ENCODE results near the gene FAXC.
"Not testable (repeated sequence)": the region's sequence is repeated elsewhere in the genome, so short reads cannot be mapped to it uniquely, and the experiment has no call there.

FAXC gene

DNA sequence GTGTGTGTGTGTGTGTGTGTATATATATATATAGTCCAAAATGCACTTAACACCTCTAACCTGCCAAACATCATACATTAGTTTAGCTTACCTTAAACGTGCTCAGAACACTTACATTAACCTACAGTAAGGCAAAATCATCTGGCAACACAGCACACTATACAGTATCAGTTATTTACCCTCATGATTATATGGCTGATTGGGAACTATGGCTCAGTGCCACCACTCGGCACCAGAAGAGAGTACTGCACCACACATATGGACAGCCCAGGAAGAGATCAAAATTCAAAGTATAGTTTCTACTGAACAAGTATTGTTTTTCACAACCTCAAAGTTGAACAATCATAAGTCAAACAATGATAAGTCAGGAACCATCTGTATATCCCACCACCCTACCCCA lies 59.8 kb downstream of the FAXC start:
- H4K20me1 ChIP-seq = no peaks in the 10 kb centered on the region
- H3K9ac ChIP-seq = no peak overlapping the region
- H3K4me3 ChIP-seq = no peak overlapping the region
- no peaks in the 10 kb centered on the region for H3K9me3 ChIP-seq
- no peak overlapping the region for H3K4me2 ChIP-seq
- H3K27ac ChIP-seq = no peak overlapping the region
- no peaks in the 10 kb centered on the region for H3K4me1 ChIP-seq
- no peaks in the 10 kb centered on the region for H3K36me3 ChIP-seq
- no peaks in the 10 kb centered on the region for H3K27me3 ChIP-seq
- no peak for TF ChIP-seq Cebpa-rat (IDR thresholded peaks at IDR 0.05)

DNA sequence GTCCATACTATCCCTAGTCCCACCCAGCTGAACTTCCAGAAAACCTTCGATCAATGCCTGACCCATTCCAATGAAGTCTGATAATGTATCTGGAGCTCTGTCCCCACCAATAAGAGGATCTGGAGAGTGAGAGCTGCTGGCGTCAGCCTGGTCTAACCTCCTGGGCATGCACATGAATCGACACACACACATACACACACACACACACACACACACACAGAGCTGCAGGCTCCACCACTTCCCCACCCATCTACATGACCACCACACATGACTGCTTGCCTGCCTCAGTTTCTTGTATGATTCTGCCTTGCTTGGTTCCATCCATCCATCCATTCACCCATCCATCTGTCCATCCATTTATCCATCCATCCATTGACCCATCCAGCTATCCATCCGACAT lies 60.8 kb downstream of the FAXC start:
- no peaks in the 10 kb centered on the region for H3K9me3 ChIP-seq
- H3K9ac ChIP-seq = no peak overlapping the region
- no peak overlapping the region for H3K4me3 ChIP-seq
- no peak for TF ChIP-seq Cebpa-rat (IDR thresholded peaks at IDR 0.05)
- no peak overlapping the region for H3K27ac ChIP-seq
- no peaks in the 10 kb centered on the region for H3K27me3 ChIP-seq
- no peak overlapping the region for H3K4me2 ChIP-seq
- H3K4me1 ChIP-seq = no peaks in the 10 kb centered on the region
- H4K20me1 ChIP-seq = no peaks in the 10 kb centered on the region
- no peaks in the 10 kb centered on the region for H3K36me3 ChIP-seq

DNA sequence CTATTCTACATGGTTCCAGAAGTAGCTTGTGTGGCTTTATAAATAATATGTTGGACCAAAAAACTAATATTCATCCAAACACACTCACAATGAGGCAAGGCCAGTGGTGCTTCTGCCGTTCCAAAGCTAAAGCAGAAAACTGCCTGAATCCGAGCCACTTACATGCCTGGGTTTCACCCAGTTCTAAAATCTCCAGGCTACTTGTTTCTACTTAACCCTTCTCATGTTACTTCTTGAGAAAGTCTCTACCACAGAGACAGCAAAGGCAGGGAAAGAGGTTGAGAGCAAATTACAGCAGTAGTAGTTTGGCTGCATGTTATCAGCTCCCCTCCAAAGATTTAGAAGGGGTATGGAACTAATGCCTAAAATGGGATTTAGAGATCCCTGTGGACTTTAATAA lies 62.0 kb downstream of the FAXC start:
- Histone ChIP-seq H3K36me3 (no peaks in the 10 kb centered on the region), H3K27me3 (no peaks in the 10 kb centered on the region), H3K4me1 (no peaks in the 10 kb centered on the region), H3K9ac (no peak overlapping the region), H3K4me2 (no peak overlapping the region), H3K9me3 (no peaks in the 10 kb centered on the region), H4K20me1 (no peaks in the 10 kb centered on the region), H3K27ac (no peak overlapping the region), H3K4me3 (no peak overlapping the region)
- TF ChIP-seq Cebpa-rat (IDR thresholded peaks at IDR 0.05) = no peak

DNA sequence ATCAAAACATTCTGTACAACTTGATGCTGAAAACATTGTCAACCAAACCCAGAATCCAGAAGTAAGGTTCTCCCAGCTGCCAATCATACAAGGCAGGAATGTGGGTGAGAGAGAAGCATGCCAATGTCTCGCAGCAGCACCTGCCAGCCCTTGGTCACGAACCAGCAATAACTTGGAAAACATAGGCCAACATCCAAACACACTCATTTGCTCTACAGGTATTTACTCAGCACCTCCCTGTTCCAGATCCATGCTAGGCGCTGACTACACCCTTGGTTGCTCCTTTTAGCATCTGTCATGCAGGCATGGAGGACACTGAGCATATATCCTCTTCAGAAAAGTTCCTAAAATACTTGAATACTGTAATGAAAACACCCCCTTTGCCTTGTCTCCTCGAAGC lies 63.6 kb downstream of the FAXC start:
- H3K9ac ChIP-seq = no peak overlapping the region
- no peaks in the 10 kb centered on the region for H3K9me3 ChIP-seq
- H4K20me1 ChIP-seq = no peaks in the 10 kb centered on the region
- no peaks in the 10 kb centered on the region for H3K36me3 ChIP-seq
- H3K27me3 ChIP-seq = no peaks in the 10 kb centered on the region
- H3K4me2 ChIP-seq = no peak overlapping the region
- H3K4me1 ChIP-seq = no peaks in the 10 kb centered on the region
- no peak for TF ChIP-seq Cebpa-rat (IDR thresholded peaks at IDR 0.05)
- no peak overlapping the region for H3K27ac ChIP-seq
- no peak overlapping the region for H3K4me3 ChIP-seq

DNA sequence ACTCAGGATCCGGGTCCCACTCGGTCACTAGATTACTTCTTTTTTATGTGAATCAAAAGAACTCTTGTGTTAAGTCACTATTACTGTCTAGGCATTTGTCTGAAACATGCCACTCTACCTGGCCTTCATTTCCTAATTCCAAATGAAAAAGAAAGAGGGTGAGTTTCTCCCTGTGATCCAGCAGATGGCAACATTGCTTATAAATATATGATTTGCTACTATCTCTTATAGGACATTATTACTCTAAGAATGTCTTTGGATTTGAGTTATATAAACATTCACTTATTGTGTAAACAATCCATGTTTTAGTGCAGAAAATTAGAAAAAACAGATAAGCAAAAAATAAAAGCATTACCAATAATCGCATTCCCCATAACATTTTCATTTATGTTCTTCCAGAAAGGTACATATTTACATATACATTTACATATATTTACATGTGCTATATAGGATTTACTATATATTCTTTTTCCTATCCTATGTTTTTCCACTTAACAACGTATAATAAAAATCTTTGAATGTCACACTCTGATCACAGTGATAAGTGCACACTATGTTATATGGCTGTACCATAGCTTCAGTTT lies 66.9 kb downstream of the FAXC start:
- Histone ChIP-seq H3K4me2 (no peak overlapping the region), H3K27ac (no peak overlapping the region), H3K4me1 (no peaks in the 10 kb centered on the region), H3K9ac (no peak overlapping the region), H3K27me3 (no peaks in the 10 kb centered on the region), H3K36me3 (no peaks in the 10 kb centered on the region), H3K4me3 (no peak overlapping the region), H4K20me1 (no peaks in the 10 kb centered on the region), H3K9me3 (no peaks in the 10 kb centered on the region)
- TF ChIP-seq Cebpa-rat (IDR thresholded peaks at IDR 0.05) = no peak

DNA sequence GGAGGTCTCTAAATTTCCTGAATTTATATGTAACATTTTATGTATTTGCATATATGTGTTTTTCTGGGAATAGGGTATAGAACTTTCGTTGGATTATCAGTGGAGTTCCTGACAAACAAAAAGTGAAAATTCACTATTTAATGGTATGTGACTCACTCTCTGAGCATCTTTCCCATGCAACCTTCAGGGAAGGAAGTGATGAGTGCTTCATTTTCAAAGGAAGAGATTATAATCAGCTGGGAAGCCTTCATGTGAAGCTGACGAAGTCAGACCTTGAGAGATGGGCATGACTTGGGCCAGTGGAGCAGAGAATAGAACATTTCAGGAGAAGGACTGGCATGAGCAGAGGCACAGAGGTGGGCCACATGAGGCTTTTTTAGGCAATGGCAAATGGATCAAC lies 72.7 kb downstream of the FAXC start:
- no peaks in the 10 kb centered on the region for H3K36me3 ChIP-seq
- no peaks in the 10 kb centered on the region for H3K9me3 ChIP-seq
- H3K4me3 ChIP-seq = no peak overlapping the region
- no peak for TF ChIP-seq Cebpa-rat (IDR thresholded peaks at IDR 0.05)
- no peaks in the 10 kb centered on the region for H3K4me1 ChIP-seq
- H4K20me1 ChIP-seq = no peaks in the 10 kb centered on the region
- no peak overlapping the region for H3K4me2 ChIP-seq
- H3K27me3 ChIP-seq = no peaks in the 10 kb centered on the region; the same call in 1 of the 2 replicates
- H3K27ac ChIP-seq = no peak overlapping the region
- no peak overlapping the region for H3K9ac ChIP-seq

DNA sequence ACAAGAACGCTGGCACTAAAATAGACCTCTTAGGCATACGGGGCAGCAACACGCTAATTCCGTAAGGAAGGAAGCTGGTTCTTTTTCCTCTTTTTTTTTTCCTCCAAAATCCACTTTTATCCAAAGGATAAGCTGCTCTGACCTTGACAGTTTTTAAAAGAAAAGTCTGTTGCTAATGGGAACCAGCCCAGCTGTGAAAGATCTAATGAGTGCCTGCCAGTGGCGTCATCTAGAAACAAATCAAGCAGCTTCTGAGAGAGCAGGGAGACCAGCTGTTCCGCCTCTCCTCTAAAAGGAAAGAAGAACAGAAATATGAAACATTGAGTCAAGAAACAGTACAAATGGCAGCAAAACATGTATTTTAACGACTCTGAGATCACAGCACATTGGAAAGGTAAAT lies 78.6 kb downstream of the FAXC start:
- H3K4me2 ChIP-seq = no peak overlapping the region
- no peak overlapping the region for H3K27ac ChIP-seq
- no peak for TF ChIP-seq Cebpa-rat (IDR thresholded peaks at IDR 0.05)
- H3K9ac ChIP-seq = no peak overlapping the region
- peaks cover 51% of the 10 kb centered on the region for H3K27me3 ChIP-seq
- H3K9me3 ChIP-seq = peaks cover 27% of the 10 kb centered on the region
- no peak overlapping the region for H3K4me3 ChIP-seq
- H3K4me1 ChIP-seq = peaks cover 18% of the 10 kb centered on the region
- H3K36me3 ChIP-seq = no peaks in the 10 kb centered on the region
- peaks cover 14% of the 10 kb centered on the region; the same call in 1 of the 2 replicates for H4K20me1 ChIP-seq

DNA sequence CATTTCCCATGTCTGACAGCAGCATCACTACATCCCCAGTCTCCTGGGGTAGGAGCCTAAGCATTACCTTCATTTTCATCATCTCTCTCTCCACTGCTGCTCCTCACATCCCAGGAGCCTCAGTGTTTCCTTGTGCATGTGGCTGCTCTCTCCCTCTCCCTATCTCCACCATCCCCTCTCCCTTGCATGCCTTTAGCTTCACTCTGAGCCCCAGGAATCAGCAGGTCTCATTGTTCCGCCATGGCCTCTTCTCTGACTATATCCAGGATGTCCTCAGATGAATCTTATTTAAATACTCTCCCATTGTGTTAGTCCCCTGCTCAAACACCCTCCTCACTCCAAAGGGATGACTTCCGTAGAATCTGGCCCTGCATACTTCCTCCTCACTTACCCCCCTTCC lies 79.4 kb downstream of the FAXC start:
- Histone ChIP-seq H3K9ac (no peak overlapping the region), H3K27me3 (peaks cover 59% of the 10 kb centered on the region), H3K9me3 (peaks cover 27% of the 10 kb centered on the region), H3K4me2 (no peak overlapping the region), H3K36me3 (no peaks in the 10 kb centered on the region), H3K27ac (no peak overlapping the region), H3K4me3 (no peak overlapping the region), H3K4me1 (peaks cover 18% of the 10 kb centered on the region), H4K20me1 (peaks cover 14% of the 10 kb centered on the region; the same call in 1 of the 2 replicates)
- TF ChIP-seq Cebpa-rat (IDR thresholded peaks at IDR 0.05) = no peak

DNA sequence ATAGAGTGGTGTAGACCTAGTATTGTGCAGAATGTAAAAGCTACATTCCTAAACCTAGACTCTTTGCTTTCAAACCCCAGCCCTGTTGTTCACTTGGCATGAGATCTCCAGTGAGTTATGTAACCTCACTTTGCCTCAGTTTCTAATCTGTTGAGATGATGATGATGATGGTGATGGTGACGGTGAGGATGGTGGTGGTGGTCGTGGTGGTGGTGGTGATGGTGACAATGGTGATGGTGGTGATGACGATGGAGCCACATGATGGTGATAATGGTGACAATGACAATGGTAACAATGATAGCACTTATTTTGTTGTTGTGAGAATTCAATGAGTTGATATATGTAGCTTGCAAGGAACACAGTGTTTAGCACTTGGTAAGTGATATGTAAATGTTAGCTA lies 80.3 kb downstream of the FAXC start:
- Histone ChIP-seq H3K36me3 (no peaks in the 10 kb centered on the region), H3K4me2 (no peak overlapping the region)

DNA sequence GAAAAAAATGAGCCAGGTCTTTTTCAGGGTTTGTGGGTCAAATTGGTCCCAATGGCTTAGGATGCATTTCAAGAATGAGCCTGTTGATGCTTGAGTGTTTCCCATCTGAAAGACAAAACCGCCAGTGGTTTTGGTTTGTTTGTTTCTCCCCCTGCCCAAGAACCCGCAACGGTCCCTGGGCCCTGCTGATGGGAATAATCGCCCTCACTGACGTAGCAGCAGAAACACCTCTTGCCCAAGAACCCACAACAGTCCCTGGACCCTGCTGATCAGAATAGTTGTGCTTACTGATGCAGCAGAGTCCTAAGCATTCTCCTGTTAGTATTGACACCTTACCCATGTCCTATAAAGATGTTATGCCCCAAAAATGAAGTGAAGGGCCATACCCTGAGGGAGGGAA lies 82.5 kb downstream of the FAXC start:
- Histone ChIP-seq H3K4me1 (peaks cover 18% of the 10 kb centered on the region), H3K4me2 (peak overlapping the region; percentile 67), H3K27me3 (peaks cover 88% of the 10 kb centered on the region), H3K9me3 (peaks cover 27% of the 10 kb centered on the region), H4K20me1 (peaks cover 14% of the 10 kb centered on the region; the same call in 1 of the 2 replicates)
- H3K4me3 ChIP-seq, H3K27ac ChIP-seq, H3K9ac ChIP-seq, H3K36me3 ChIP-seq: not testable (repeated sequence)
- TF ChIP-seq Cebpa-rat (IDR thresholded peaks at IDR 0.05) = 0 out of 2 replicates have a peak, but pooled peaks have one; percentile 18

More for the DNA sequence above, 80.3 kb downstream of the FAXC start:
- Histone ChIP-seq H3K27me3 (peaks cover 67% of the 10 kb centered on the region), H3K4me1 (peaks cover 18% of the 10 kb centered on the region), H3K4me3 (no peak overlapping the region), H4K20me1 (peaks cover 14% of the 10 kb centered on the region; the same call in 1 of the 2 replicates), H3K9me3 (peaks cover 27% of the 10 kb centered on the region), H3K9ac (no peak overlapping the region), H3K27ac (no peak overlapping the region)
- TF ChIP-seq Cebpa-rat (IDR thresholded peaks at IDR 0.05) = no peak

DNA sequence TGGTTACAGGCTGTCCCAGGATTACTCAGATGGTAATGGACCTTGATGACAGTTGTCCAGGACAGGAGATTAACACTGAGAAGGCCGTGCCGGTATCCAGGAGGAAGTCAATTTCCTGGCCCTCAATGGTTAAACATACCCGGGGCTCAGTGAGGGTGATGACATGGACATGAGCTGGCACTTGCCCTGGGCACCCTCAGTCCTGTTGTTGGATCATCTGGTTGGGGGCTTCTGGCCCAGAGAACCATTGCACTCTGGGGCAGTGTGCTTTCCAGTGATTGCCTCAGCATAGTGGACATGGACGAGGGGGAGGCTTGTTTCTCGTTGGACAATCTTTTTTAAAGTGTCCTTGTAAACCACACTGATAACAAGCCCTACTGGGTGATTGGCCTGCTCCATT lies 84.0 kb downstream of the FAXC start:
- not testable (repeated sequence) for H3K36me3 ChIP-seq, H3K27ac ChIP-seq, H3K9ac ChIP-seq, H3K4me3 ChIP-seq, H3K4me2 ChIP-seq
- Histone ChIP-seq H3K9me3 (peaks cover 28% of the 10 kb centered on the region), H3K27me3 (peaks cover 82% of the 10 kb centered on the region), H4K20me1 (peaks cover 14% of the 10 kb centered on the region; the same call in 1 of the 2 replicates), H3K4me1 (peaks cover 18% of the 10 kb centered on the region)
